Fibroblast of mammary gland (primary cell): ENCODE measurements around the gene DDX18.

Experiments used
- DNase-seq: peaks from one replicate; pipeline ENCODE4 v3.0.0-alpha.2; 2010; ENCODE audit warnings: low read depth
- H3K4me3 ChIP-seq: 2 replicates; pipeline ENCODE4 v1.5.1; 2011; ENCODE audit warnings: low read depth, mild to moderate bottlenecking, low read length, moderate library complexity; ENCODE audit not compliant: control insufficient read depth
- TF ChIP-seq, protein P1 (sequence below): conservative IDR thresholded peaks from 2 replicates; pipeline ENCODE4 v1.5.1; 2011; ENCODE audit warnings: low read depth, low read length, inconsistent platforms; ENCODE audit not compliant: control insufficient read depth, insufficient read depth

The DDX18 gene

DNA sequence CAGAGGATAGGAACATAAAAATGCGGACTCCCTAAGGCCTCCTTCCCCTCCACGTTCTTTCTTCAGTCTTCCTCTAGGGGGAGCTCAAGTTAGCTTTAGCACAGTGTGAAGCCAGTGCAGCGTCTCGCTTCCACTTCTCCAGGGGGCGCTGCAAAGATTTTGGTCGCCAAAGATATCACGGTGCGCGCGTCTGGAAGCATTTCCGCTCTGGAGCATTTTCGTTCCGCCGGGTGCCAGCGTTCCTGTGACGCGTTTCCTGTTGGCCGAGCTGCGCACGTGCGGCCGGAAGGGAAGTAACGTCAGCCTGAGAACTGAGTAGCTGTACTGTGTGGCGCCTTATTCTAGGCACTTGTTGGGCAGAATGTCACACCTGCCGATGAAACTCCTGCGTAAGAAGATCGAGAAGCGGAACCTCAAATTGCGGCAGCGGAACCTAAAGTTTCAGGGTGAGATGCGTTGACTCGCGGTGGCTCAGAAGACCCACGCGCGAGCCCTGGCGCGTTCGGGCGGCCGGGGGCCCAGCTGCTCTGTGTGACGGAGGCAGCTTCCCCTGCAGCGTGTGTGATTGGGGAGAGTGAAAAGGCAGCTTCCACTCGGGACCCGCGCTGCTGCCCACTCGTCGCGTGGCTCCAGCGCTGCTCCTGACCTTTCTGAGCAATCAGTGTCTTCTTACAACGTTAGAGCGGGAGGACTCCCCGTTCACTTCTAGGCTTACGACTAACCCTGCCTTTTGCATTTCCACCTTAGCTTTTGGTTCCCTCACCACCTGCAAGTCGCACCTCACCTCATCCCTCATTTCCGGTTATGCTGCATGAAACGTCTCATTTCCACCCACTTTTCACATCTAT is at the start of gene DDX18:
DDX18 (plus strand) TSS at position 275 of the 848 bp plus-strand sequence; CDS start at position 362, 87 bp downstream.
- H3K4me3 ChIP-seq, result peak within 1 kb of the TSS; percentile 97
- TF ChIP-seq, protein P1, sequence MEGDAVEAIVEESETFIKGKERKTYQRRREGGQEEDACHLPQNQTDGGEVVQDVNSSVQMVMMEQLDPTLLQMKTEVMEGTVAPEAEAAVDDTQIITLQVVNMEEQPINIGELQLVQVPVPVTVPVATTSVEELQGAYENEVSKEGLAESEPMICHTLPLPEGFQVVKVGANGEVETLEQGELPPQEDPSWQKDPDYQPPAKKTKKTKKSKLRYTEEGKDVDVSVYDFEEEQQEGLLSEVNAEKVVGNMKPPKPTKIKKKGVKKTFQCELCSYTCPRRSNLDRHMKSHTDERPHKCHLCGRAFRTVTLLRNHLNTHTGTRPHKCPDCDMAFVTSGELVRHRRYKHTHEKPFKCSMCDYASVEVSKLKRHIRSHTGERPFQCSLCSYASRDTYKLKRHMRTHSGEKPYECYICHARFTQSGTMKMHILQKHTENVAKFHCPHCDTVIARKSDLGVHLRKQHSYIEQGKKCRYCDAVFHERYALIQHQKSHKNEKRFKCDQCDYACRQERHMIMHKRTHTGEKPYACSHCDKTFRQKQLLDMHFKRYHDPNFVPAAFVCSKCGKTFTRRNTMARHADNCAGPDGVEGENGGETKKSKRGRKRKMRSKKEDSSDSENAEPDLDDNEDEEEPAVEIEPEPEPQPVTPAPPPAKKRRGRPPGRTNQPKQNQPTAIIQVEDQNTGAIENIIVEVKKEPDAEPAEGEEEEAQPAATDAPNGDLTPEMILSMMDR, result peak; percentile 100

GRCh38 chr2:117770730-117771129 is 43.8 kb upstream of the DDX18 start:
- no peak overlapping the region for H3K4me3 ChIP-seq
- no peak for DNase-seq

More for the DNA sequence above, at the start of gene DDX18:
- peak; percentile 97 for DNase-seq

GRCh38 chr2:117771969-117772630 is 42.4 kb upstream of the DDX18 start:
- TF ChIP-seq, protein P1, result peak; percentile 35
- peak; percentile 44 for DNase-seq
- no peak overlapping the region for H3K4me3 ChIP-seq

More at GRCh38 chr2:117770730-117771129, 43.8 kb upstream of the DDX18 start:
- TF ChIP-seq, protein P1, result no peak

DNA sequence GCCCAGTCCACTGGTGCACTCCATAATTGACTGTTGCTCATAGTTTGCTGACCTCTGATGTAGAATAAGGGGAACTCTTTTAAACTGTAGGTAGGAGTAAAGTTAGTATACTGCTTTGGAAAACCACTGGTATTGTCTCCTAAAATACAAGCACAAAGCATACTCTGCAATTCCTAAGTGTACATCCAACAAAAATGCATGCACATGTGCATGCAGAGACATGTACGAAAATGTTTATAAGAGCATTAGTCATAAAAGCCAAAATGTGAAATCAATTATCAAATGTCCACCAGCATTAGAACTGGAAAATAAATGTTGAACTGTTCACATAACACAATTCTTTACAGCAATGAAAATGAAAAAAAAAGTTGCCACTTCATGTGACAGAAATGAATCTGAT is 39.8 kb upstream of the DDX18 start:
- H3K4me3 ChIP-seq, result no peak overlapping the region
- TF ChIP-seq, protein P1, result no peak
- DNase-seq, result no peak

DNA sequence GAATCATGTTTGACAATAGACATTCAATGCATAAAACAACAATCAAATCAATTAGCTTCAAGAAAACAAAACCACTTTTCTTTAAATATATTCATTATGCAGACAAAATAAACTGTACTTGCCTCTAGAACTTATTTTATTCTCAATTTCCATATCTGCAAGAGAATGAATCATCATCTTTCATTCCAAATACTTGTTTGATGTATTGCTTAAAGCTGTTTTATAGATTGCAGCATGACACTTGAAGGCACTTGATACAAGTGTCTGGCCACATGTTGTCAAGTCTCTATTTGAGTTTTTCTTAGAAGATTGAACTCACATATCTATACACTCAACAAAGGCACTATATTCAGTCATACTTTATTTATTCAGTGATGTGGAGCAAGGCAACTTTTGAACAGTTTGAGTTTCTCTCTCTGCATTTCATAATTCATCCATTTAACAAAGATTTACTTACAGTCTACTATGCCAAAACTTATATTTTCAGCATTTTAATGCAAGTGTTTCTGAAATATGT is 38.7 kb upstream of the DDX18 start:
- TF ChIP-seq, protein P1, result no peak
- no peak for DNase-seq
- no peak overlapping the region for H3K4me3 ChIP-seq

- TF ChIP-seq, protein P1, result no peak
- H3K4me3 ChIP-seq, result no peak overlapping the region
- no peak for DNase-seq
These were observed 37.6 kb upstream of the DDX18 start for GRCh38 chr2:117776888-117777287.
